Measurements from ENCODE around the gene DEUP1.

DNA sequence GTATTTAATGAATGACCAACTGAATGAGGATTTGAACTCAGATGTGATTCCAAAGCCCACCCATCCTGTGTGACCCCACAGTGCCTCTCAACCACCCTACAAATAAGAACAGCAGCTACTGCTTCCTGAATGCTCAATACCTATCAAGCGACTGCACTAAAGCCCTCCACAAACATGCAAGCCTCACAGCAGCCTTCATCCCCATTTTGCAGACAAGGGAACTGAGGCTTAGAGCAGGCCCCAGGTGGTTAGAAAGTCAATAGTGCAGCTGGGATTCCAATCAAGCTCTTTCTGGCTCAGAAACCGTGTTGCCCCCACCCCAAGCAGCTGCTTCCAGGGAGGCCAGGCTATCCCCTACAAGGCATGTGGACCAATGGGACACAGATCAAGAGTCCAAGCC lies 155.4 kb downstream of the DEUP1 start:
- TF ChIP-seq, protein P1, sequence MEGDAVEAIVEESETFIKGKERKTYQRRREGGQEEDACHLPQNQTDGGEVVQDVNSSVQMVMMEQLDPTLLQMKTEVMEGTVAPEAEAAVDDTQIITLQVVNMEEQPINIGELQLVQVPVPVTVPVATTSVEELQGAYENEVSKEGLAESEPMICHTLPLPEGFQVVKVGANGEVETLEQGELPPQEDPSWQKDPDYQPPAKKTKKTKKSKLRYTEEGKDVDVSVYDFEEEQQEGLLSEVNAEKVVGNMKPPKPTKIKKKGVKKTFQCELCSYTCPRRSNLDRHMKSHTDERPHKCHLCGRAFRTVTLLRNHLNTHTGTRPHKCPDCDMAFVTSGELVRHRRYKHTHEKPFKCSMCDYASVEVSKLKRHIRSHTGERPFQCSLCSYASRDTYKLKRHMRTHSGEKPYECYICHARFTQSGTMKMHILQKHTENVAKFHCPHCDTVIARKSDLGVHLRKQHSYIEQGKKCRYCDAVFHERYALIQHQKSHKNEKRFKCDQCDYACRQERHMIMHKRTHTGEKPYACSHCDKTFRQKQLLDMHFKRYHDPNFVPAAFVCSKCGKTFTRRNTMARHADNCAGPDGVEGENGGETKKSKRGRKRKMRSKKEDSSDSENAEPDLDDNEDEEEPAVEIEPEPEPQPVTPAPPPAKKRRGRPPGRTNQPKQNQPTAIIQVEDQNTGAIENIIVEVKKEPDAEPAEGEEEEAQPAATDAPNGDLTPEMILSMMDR (IDR thresholded peaks at IDR 0.05; ENCODE audit: insufficient read depth, low read length, poor library complexity, severe bottlenecking): no peak
- no peak for TF ChIP-seq EZH2phosphoT487 (conservative IDR thresholded peaks at IDR 0.05; ENCODE audit: low read length)
